K562 treated with DMSO at 1 percent for 12 hours (cell line): ENCODE data around the gene TTC13. TPM values are rescaled to one million over a fixed set of nuclear protein-coding genes. Genes with fewer than 3 reads are reported as not detected.

ENCODE experiments used
- total RNA-seq: library from RNA; unstranded; fragments of 300-600 nt; gene quantifications from 2 replicates; pipeline ENCODE4 v1.2.3, GENCODE V29; 2022; ENCODE audit not compliant: insufficient read depth

The TTC13 gene
- 3.4 and 16.5 TPM in 2 replicates for total RNA-seq

GRCh38 chr1:230978491-230979388 lies at the start of gene TTC13, which contains the start of gene ARV1:
Gene TTC13, minus strand, starts transcription at chr1:230978861. Its CDS starts 31 bp downstream, at chr1:230978830.
Gene ARV1, plus strand, starts transcription at chr1:230979094. Its CDS starts 12 bp downstream, at chr1:230979106.

DNA sequence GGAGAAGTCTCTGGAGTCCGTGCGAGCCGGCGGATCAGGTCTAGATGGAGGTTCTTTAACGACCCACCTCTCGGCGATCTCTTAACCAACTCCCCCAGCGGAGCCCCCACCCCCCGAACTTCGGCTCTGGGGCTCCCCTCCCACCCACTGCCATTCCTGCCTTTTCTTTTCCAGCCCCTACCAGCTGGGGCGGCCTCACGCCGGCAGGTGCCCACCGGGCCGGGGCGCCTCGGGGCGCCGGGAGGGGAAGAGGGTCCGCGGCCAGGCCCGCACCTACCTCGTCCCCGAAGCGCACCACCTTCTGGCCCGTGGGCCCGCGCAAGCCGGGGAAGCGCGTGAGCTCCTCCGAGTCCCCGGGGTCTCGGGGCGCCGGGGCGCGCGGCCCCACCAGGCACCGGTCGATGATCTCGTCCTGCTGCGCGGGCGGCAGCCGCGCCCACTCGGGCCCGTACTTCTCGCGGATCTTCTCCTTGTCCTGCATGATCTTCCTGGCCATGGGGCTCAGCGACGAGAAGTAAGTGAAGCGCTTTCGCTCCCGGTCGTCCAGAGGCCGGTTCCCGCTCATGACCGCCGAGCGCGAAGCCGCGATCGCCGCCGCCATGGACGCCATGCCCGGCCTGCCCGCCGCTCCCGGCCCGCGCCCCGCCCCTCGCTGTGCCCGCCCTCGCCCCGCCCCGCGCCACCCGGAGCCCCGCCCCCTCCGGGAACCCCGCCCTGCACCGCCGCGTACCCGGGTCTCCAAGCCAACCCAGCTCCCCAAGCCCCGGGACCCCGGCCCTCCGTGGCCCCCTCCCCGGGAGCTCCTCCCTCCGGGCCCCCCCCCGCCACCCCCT lies 110.5 kb downstream of the TTC13 start, which contains the start of gene C1orf198:
C1orf198 (minus strand) TSS at position 619 of the 833 bp plus-strand sequence; CDS start at position 610, 9 bp downstream.

Other genes with a start within 250 kb of the TTC13 start
- not detected in 2 replicates for gene CAPN9, start 231.5 kb downstream of the TTC13 start, total RNA-seq
- 2.7 and 7.9 TPM in 2 replicates for gene C1orf198, start 110.3 kb downstream of the TTC13 start, total RNA-seq
- 42.3 and 68.9 TPM in 2 replicates for gene ARV1, start 233 bp upstream of the TTC13 start, total RNA-seq
- gene FAM89A, start 61.4 kb upstream of the TTC13 start, total RNA-seq, result 73.4 and 74.4 TPM in 2 replicates
- gene TRIM67, start 183.2 kb upstream of the TTC13 start, total RNA-seq, result 0.28 and 0.83 TPM in 2 replicates